GM12878 (cell line): ENCODE data around the gene MEP1B. TPM values are rescaled to one million over a fixed set of nuclear protein-coding genes. Genes with fewer than 3 reads are reported as not detected.

Experiments
- ATAC-seq: fragments of 200-7000 bp; cut with Tn5 transposase; 3 replicates; pipeline ENCODE4 v1.9.1; 2020; ENCODE audit warnings: mild to moderate bottlenecking, moderate library complexity
- BruUV-seq: library from RNA; stranded (reverse); fragments of 400-500 nt; replicated peaks from 2 replicates; lab custom pipeline; 2021; lab: Mats Ljungman, UMichigan
- CTCF ChIA-PET: fragments of 300-600 bp; sonication (Branson Sonifier 250); formaldehyde crosslinking; extraction: SDS; loops from one replicate; lab custom pipeline; 2021; ENCODE audit warnings: inconsistent platforms; lab: Yijun Ruan, JAX
- POLR2A ChIA-PET: fragments of 350-600 bp; formaldehyde crosslinking; extraction: SDS; loops from one replicate; lab custom pipeline; 2021; ENCODE audit warnings: inconsistent platforms; lab: Charles Lee
- RAD21 ChIA-PET: fragments of 300-600 bp; sonication (Branson Sonifier 250); formaldehyde crosslinking; loops from one replicate; lab custom pipeline; 2023; ENCODE audit warnings: antibody characterized with exemption; ENCODE audit not compliant: unreplicated experiment; lab: Charles Lee
- SMC1A ChIA-PET: fragments of 300-600 bp; sonication (Branson Sonifier 250); formaldehyde crosslinking; loops from one replicate; lab custom pipeline; 2023; ENCODE audit not compliant: unreplicated experiment, uncharacterized antibody; lab: Charles Lee
- DNase-seq: peaks from one replicate; pipeline ENCODE4 v3.0.0-alpha.2; 2011; ENCODE audit warnings: low read depth, low spot score
- FAIRE-seq: peaks from 3 replicates; lab custom pipeline; 2011; peaks lifted over from hg19 to GRCh38; lab: Jason Lieb, UNC
- H2AFZ ChIP-seq: 2 replicates; pipeline ENCODE4 v1.6.0; 2011; ENCODE audit warnings: low read depth, low read length, control low read depth; ENCODE audit not compliant: control insufficient read depth
- H3K27ac ChIP-seq: 2 replicates; pipeline ENCODE4 v1.5.1; 2011; ENCODE audit warnings: control low read depth; ENCODE audit not compliant: control insufficient read depth, insufficient read depth
- H3K27me3 ChIP-seq, 2 experiments: replicated peaks in 1 of 2; 2 replicates each; pipeline versions ENCODE4 v1.6.0 to v1.6.1; 2011; ENCODE audit warnings: low read length in 1 of 2; ENCODE audit not compliant: control insufficient read depth in 2 of 2, insufficient read depth in 2 of 2
- H3K36me3 ChIP-seq, 2 experiments: 2 replicates each; pipeline ENCODE4 v1.5.1; 2011; ENCODE audit warnings: low read length in 1 of 2; ENCODE audit not compliant: control insufficient read depth in 2 of 2, insufficient read depth in 2 of 2
- H3K4me1 ChIP-seq: 2 replicates; pipeline ENCODE4 v1.6.1; 2011; ENCODE audit warnings: mild to moderate bottlenecking, low read length, moderate library complexity, mixed read lengths; ENCODE audit not compliant: control insufficient read depth, insufficient read depth
- H3K4me2 ChIP-seq: 2 replicates; pipeline ENCODE4 v1.6.0; 2011; ENCODE audit warnings: control low read depth; ENCODE audit not compliant: control insufficient read depth, insufficient read depth
- H3K4me3 ChIP-seq: fragments of 200-600 bp; sonication (generic); 2 replicates; pipeline ENCODE4 v1.5.1; 2016
- H3K79me2 ChIP-seq: 2 replicates; pipeline ENCODE4 v1.6.0; 2011; ENCODE audit warnings: low read length; ENCODE audit not compliant: control insufficient read depth, insufficient read depth
- H3K9ac ChIP-seq: 2 replicates; pipeline ENCODE4 v1.8.0; 2011; ENCODE audit warnings: low read length, control low read depth, mixed read lengths; ENCODE audit not compliant: control insufficient read depth, insufficient read depth
- H3K9me3 ChIP-seq: replicated peaks from 3 replicates; pipeline ENCODE4 v1.5.1; 2011; ENCODE audit warnings: mild to moderate bottlenecking, low read length; ENCODE audit not compliant: control insufficient read depth, insufficient read depth
- H4K20me1 ChIP-seq: 2 replicates; pipeline ENCODE4 v1.6.0; 2011; ENCODE audit not compliant: control insufficient read depth, insufficient read depth
- ATF7 ChIP-seq: fragments of 450-650 bp; IDR thresholded peaks from 2 replicates; pipeline ENCODE4 v1.6.1; 2016; ENCODE audit warnings: low read depth, mild to moderate bottlenecking
- BACH1 ChIP-seq: fragments of 450-650 bp; IDR thresholded peaks from 2 replicates; pipeline ENCODE4 v1.6.1; 2017; ENCODE audit warnings: mild to moderate bottlenecking, borderline replicate concordance
- BMI1 ChIP-seq: fragments of 450-650 bp; IDR thresholded peaks from 2 replicates; pipeline ENCODE4 v1.6.1; 2016; ENCODE audit warnings: mild to moderate bottlenecking, moderate library complexity, borderline replicate concordance
- CBX3 ChIP-seq: fragments of 200-600 bp; sonication (generic); IDR thresholded peaks from 2 replicates; pipeline ENCODE4 v1.6.1; 2016; ENCODE audit warnings: low read depth, borderline replicate concordance
- CEBPB ChIP-seq, 2 experiments: fragments of 150-350 bp in 1 of 2; IDR thresholded peaks; 2 replicates each; pipeline ENCODE4 v1.6.1; 2012 to 2014; ENCODE audit warnings: low read depth in 2 of 2, low read length in 2 of 2, borderline replicate concordance in 1 of 2, inconsistent platforms in 1 of 2
- CHD1 ChIP-seq: IDR thresholded peaks from 2 replicates; pipeline ENCODE4 v1.6.1; 2012; ENCODE audit warnings: low read depth, low read length, improper control_type of control experiment
- EGR1 ChIP-seq, 2 experiments: IDR thresholded peaks; 1 replicate in 1 of 2; 2 replicates in 1 of 2; pipeline ENCODE4 v1.6.1; 2011 to 2012; ENCODE audit warnings: low read depth in 2 of 2, low read length in 2 of 2, borderline replicate concordance in 1 of 2, mild to moderate bottlenecking in 1 of 2, moderate library complexity in 1 of 2
- MEF2B ChIP-seq: fragments of 450-650 bp; IDR thresholded peaks from 2 replicates; pipeline ENCODE4 v1.6.1; 2018; ENCODE audit warnings: mild to moderate bottlenecking, moderate library complexity; ENCODE audit not compliant: partially characterized antibody, poor library complexity, severe bottlenecking
- MLLT1 ChIP-seq: fragments of 450-650 bp; IDR thresholded peaks from 2 replicates; pipeline ENCODE4 v1.6.1; 2016; ENCODE audit warnings: mild to moderate bottlenecking
- MTA3 ChIP-seq: IDR thresholded peaks from 2 replicates; pipeline ENCODE4 v1.6.1; 2012; ENCODE audit warnings: low read length, inconsistent platforms, borderline replicate concordance
- NR2C1 ChIP-seq: fragments of 450-650 bp; IDR thresholded peaks from 2 replicates; pipeline ENCODE4 v1.6.1; 2017; ENCODE audit warnings: antibody characterized with exemption, mild to moderate bottlenecking, moderate library complexity
- POLR2A ChIP-seq: IDR thresholded peaks from 2 replicates; pipeline ENCODE4 v1.6.1; 2011; ENCODE audit warnings: low read depth, mild to moderate bottlenecking, low read length
- RAD51 ChIP-seq: fragments of 450-650 bp; IDR thresholded peaks from 2 replicates; pipeline ENCODE4 v1.6.1; 2016; ENCODE audit warnings: moderate library complexity, mild to moderate bottlenecking, inconsistent platforms
- SREBF1 ChIP-seq: IDR thresholded peaks from 2 replicates; pipeline ENCODE4 v1.6.1; 2012; ENCODE audit warnings: mild to moderate bottlenecking, low read length
- STAT1 ChIP-seq: fragments of 450-650 bp; conservative IDR thresholded peaks from 2 replicates; pipeline ENCODE4 v1.6.1; 2014; ENCODE audit warnings: antibody characterized with exemption, mild to moderate bottlenecking
- STAT3 ChIP-seq: IDR thresholded peaks from 2 replicates; pipeline ENCODE4 v1.6.1; 2011; ENCODE audit warnings: low read depth, low read length, improper control_type of control experiment
- ZBED1 ChIP-seq: IDR thresholded peaks from 2 replicates; pipeline ENCODE4 v1.6.1; 2016; ENCODE audit warnings: borderline replicate concordance
- ZBTB40 ChIP-seq: fragments of 450-650 bp; IDR thresholded peaks from 2 replicates; pipeline ENCODE4 v1.6.1; 2016; ENCODE audit warnings: mild to moderate bottlenecking, moderate library complexity, borderline replicate concordance
- WGBS: methylation state at CpG from one replicate; pipeline ENCODE4 v1.1.6; 2016; ENCODE audit warnings: low lambda C conversion rate; ENCODE audit not compliant: insufficient replicate concordance, insufficient coverage; ENCODE audit errors: missing lambda C conversion rate; 5-methylcytosine and 5-hydroxymethylcytosine counted together
- in situ Hi-C: fragments of 300-500 bp; cut with MboI; formaldehyde crosslinking; loops from 9 replicates; pipeline ENCODE4 v1.14.3; 2018; ENCODE audit warnings: mixed read lengths
- intact Hi-C: fragments of 100-400 bp; cut with micrococcal nuclease; formaldehyde crosslinking; loops from one replicate; pipeline ENCODE4 v1.14.2; 2022; ENCODE audit not compliant: unreplicated experiment
- polyA plus RNA-seq, 11 experiments: library from polyadenylated mRNA; depleted of rRNA in 4 of 11; unstranded in 6 of 11; stranded (reverse) in 5 of 11; fragments of >200 nt; fragmentation: Nextera tagmentation in 4 of 11; fragmentation: Illumina TruSeq in 1 of 11; extraction: Ambion mirVana in 4 of 11; extraction: Trizol in 1 of 11; gene quantifications; 1 replicate in 1 of 11; 2 replicates in 10 of 11; pipeline versions ENCODE4 v1.2.1 to v1.2.3, GENCODE V29; 2011 to 2016; ENCODE audit warnings: inconsistent platforms in 2 of 11, missing spikeins in 2 of 11, low read depth in 1 of 11
- total RNA-seq, 4 experiments: library from RNA; depleted of rRNA in 3 of 4; stranded (reverse); fragments of >200 nt in 3 of 4; fragmentation: Illumina TruSeq in 1 of 4; extraction: Trizol in 1 of 4; gene quantifications; 2 replicates each; pipeline versions ENCODE4 v1.2.1 to v1.2.3, GENCODE V29; 2013 to 2021

Gene MEP1B
- total and polyA plus RNA-seq, 10 of the 15 experiments (the other 5 are each of a cell fraction or from before 2014, with no cell fraction given) = 0.04 to 0.05 TPM; not detected in 8

DNA sequence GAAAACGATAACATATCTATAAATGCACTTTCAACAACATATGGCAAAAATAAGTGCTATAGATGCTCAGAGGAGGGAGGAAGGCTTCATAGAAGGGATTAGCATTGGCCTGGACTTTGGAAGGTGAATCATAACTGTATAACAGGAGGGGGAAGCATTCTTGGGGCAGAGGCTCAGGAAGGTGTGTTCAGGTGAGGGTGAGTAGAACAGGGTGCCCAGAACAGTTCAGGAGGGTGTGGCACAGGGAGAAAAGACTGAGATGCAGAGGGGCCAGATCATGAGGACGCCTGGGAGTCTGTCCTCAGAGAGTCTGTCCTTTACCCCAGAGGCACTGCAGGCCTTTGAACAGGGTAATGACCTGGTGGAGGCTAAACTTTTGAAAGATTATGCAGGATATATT is 29.3 kb upstream of the MEP1B start (continued):
- TF ChIP-seq MEF2B = no peak
- TF ChIP-seq CEBPB (IDR thresholded peaks at IDR 0.05; ENCODE audit: borderline replicate concordance in 1 of 2, low read depth in 2 of 2, low read length in 2 of 2) = no peak
- no peak for TF ChIP-seq POLR2A
- no peak for TF ChIP-seq BMI1
- TF ChIP-seq MTA3 = no peak

GRCh38 chr18:32167980-32168730 is 21.7 kb upstream of the MEP1B start:
- Histone ChIP-seq H3K27me3 (no peaks in the 10 kb centered on the region), H3K4me1 (no peaks in the 10 kb centered on the region), H3K4me3 (no peak overlapping the region), H3K4me2 (no peak overlapping the region), H2AFZ (no peak overlapping the region), H3K27ac (no peak overlapping the region), H3K36me3 (no peaks in the 10 kb centered on the region), H3K79me2 (no peaks in the 10 kb centered on the region), H3K9ac (no peak overlapping the region), H4K20me1 (no peaks in the 10 kb centered on the region), H3K9me3 (no peaks in the 10 kb centered on the region)
- 28% methylated on average over 3 of the region's 3 CpGs for WGBS
- RAD21 ChIA-PET = no interaction called here
- FAIRE-seq (no peak), DNase-seq (no peak), ATAC-seq (no peak)
- CTCF ChIA-PET = interaction anchor here (1.3 to 2.8 kb wide), 2 partner anchors 10 to 12 kb away, joined by 3 to 11 read pairs; no protein-coding TSS in a partner anchor
- in situ Hi-C loops = no loop called here
- POLR2A ChIA-PET = no interaction called here
- no TSS peak for BruUV-seq
- SMC1A ChIA-PET = no interaction called here
- intact Hi-C loops = no loop called here
- TF ChIP-seq CBX3 (no peak), STAT3 (no peak), SREBF1 (no peak), RAD51 (no peak), ZBTB40 (no peak), ATF7 (no peak), NR2C1 (no peak), ZBED1 (no peak), CHD1 (no peak), MLLT1 (no peak), BACH1 (no peak), EGR1 (IDR thresholded peaks at IDR 0.05; ENCODE audit: borderline replicate concordance in 1 of 2, low read depth in 2 of 2, low read length in 2 of 2) (no peak), STAT1 (no peak)
